Measurements from ENCODE around the gene LRP4. TPM values are rescaled to one million over a fixed set of nuclear protein-coding genes. Genes with fewer than 3 reads are reported as not detected.

Gene LRP4
- polyA plus RNA-seq, 1 donor (not counting 4 experiments of a cell fraction or from before 2014, with no cell fraction given) = 3.4 TPM

DNA sequence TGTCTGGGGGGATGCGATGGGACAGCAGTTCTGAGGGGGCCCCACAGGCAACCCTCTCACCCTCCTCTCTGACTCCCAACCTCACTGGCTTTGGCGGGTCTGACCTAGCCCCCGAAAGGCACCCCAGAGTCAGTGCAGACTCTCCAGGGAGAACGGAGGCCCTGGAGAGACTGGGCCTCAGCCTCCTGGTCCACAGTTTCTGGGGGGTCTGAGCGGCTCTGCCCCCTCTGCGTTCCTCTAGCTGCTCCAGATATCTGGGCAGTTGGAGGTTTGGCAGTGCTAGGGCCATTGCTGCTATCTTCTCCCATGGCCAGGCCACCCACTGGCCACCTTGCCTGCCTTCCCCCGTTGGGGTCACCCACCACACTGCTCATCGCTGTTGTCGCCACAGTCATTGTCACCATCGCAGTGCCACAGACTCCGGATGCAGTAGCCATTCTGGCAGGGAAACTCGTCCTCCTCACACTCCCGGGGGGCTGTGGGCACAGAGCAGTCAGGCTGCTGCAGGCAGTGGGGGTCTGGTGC is 18.8 kb downstream of the LRP4 start:
- Histone ChIP-seq H3K4me1 (ENCODE audit: control insufficient read depth, extremely low read depth, insufficient read depth, low read length) (no peaks in the 10 kb centered on the region), H3K9me3 (ENCODE audit: control insufficient read depth, low read depth, low read length) (no peaks in the 10 kb centered on the region), H3K9me1 (ENCODE audit: control insufficient read depth, extremely low read depth, insufficient read depth, low read length) (no peaks in the 10 kb centered on the region), H2AFZ (ENCODE audit: control insufficient read depth, low read length) (no peak overlapping the region), H3K79me2 (ENCODE audit: control insufficient read depth, insufficient read depth, low read length) (no peaks in the 10 kb centered on the region), H3K4me3 (ENCODE audit: control insufficient read depth in 2 of 3, extremely low read depth in 1 of 3, insufficient read depth in 2 of 3, low read depth in 1 of 3, low read length in 3 of 3) (no peak overlapping the region), H3K4me2 (ENCODE audit: control insufficient read depth, extremely low read depth, insufficient read depth, low read depth, low read length) (no peak overlapping the region), H3K36me3 (ENCODE audit: control insufficient read depth in 2 of 2, extremely low read depth in 1 of 2, insufficient read depth in 2 of 2, low read length in 2 of 2) (peaks cover 5 to 10% of the 10 kb centered on the region in 2 experiments), H3K27ac (ENCODE audit: control insufficient read depth, insufficient read depth, low read length) (no peak overlapping the region), H4K20me1 (ENCODE audit: control insufficient read depth, extremely low read depth, insufficient read depth, low read length) (no peaks in the 10 kb centered on the region), H3K27me3 (ENCODE audit: control insufficient read depth, extremely low read depth, insufficient read depth, low read length) (no peaks in the 10 kb centered on the region), H3K9ac (ENCODE audit: control insufficient read depth, extremely low read depth, insufficient read depth, low read length) (no peak overlapping the region)
- dilution Hi-C loops (cut with MboI; ENCODE audit: extremely low pct_ligation_motif_present, low sequenced_read_pairs) = no loop called here
- FAIRE-seq (no peak), DNase-seq (ENCODE audit: low read depth, low spot score) (no peak)
- TF ChIP-seq EZH2 (IDR thresholded peaks at IDR 0.05; ENCODE audit: low read length) = no peak
- TF ChIP-seq, protein P1, sequence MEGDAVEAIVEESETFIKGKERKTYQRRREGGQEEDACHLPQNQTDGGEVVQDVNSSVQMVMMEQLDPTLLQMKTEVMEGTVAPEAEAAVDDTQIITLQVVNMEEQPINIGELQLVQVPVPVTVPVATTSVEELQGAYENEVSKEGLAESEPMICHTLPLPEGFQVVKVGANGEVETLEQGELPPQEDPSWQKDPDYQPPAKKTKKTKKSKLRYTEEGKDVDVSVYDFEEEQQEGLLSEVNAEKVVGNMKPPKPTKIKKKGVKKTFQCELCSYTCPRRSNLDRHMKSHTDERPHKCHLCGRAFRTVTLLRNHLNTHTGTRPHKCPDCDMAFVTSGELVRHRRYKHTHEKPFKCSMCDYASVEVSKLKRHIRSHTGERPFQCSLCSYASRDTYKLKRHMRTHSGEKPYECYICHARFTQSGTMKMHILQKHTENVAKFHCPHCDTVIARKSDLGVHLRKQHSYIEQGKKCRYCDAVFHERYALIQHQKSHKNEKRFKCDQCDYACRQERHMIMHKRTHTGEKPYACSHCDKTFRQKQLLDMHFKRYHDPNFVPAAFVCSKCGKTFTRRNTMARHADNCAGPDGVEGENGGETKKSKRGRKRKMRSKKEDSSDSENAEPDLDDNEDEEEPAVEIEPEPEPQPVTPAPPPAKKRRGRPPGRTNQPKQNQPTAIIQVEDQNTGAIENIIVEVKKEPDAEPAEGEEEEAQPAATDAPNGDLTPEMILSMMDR (optimal IDR thresholded peaks at IDR 0.05 in 1 of 3, IDR thresholded peaks at IDR 0.05 in 1 of 3, conservative IDR thresholded peaks at IDR 0.05 in 1 of 3; ENCODE audit: extremely low read depth in 1 of 3, insufficient read depth in 2 of 3, low read length in 3 of 3) = no peak

DNA sequence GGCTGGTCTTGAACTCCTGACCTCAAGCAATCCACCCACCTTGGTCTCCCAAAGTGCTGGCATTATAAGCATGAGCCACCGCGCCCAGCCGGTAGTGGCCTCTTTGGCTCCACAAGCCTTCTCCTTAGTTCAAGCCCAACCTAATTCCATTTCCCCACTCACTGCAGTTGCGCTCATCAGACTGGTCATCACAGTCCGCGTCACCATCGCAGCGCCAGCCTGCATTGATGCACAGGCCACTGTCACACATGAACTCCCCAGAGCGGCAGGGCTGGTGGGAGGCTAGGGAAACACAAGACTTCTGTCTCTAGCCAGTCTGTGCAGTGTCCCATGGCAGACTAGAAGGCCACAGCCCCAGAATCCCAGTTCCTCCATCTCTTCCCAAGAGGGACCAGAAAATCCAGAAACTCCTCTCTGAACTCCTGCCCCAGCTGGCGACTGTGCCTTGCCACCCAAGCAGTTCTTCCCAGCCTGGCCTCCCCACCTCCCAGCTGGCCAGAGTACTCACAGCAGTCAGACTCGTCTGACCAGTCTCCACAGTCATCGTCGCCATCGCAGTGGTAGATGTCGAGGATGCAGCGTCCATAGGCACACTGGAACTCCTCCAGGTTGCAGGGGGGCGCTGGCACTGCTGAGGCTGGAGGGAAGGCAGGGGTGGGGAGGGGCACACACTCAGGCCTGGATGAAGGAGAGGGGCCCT is 19.8 kb downstream of the LRP4 start:
- dilution Hi-C loops (cut with MboI; ENCODE audit: extremely low pct_ligation_motif_present, low sequenced_read_pairs) = no loop called here
- TF ChIP-seq, protein P1 (optimal IDR thresholded peaks at IDR 0.05 in 1 of 3, IDR thresholded peaks at IDR 0.05 in 1 of 3, conservative IDR thresholded peaks at IDR 0.05 in 1 of 3; ENCODE audit: extremely low read depth in 1 of 3, insufficient read depth in 2 of 3, low read length in 3 of 3) = no peak
- TF ChIP-seq EZH2 (IDR thresholded peaks at IDR 0.05; ENCODE audit: low read length) = no peak
- Histone ChIP-seq H3K79me2 (ENCODE audit: control insufficient read depth, insufficient read depth, low read length) (no peaks in the 10 kb centered on the region), H3K4me2 (ENCODE audit: control insufficient read depth, extremely low read depth, insufficient read depth, low read depth, low read length) (no peak overlapping the region), H4K20me1 (ENCODE audit: control insufficient read depth, extremely low read depth, insufficient read depth, low read length) (no peaks in the 10 kb centered on the region), H3K9me3 (ENCODE audit: control insufficient read depth, low read depth, low read length) (no peaks in the 10 kb centered on the region), H3K36me3 (ENCODE audit: control insufficient read depth in 2 of 2, extremely low read depth in 1 of 2, insufficient read depth in 2 of 2, low read length in 2 of 2) (peaks cover 5 to 10% of the 10 kb centered on the region in 2 experiments), H3K4me1 (ENCODE audit: control insufficient read depth, extremely low read depth, insufficient read depth, low read length) (no peaks in the 10 kb centered on the region), H2AFZ (ENCODE audit: control insufficient read depth, low read length) (no peak overlapping the region), H3K27ac (ENCODE audit: control insufficient read depth, insufficient read depth, low read length) (no peak overlapping the region), H3K9ac (ENCODE audit: control insufficient read depth, extremely low read depth, insufficient read depth, low read length) (no peak overlapping the region), H3K9me1 (ENCODE audit: control insufficient read depth, extremely low read depth, insufficient read depth, low read length) (no peaks in the 10 kb centered on the region), H3K27me3 (ENCODE audit: control insufficient read depth, extremely low read depth, insufficient read depth, low read length) (no peaks in the 10 kb centered on the region), H3K4me3 (ENCODE audit: control insufficient read depth in 2 of 3, extremely low read depth in 1 of 3, insufficient read depth in 2 of 3, low read depth in 1 of 3, low read length in 3 of 3) (no peak overlapping the region)
- FAIRE-seq = no peak
- DNase-seq (ENCODE audit: low read depth, low spot score) = no peak

Data from keratinocyte (primary cell).